Fibroblast of pulmonary artery (primary cell): ENCODE data around the gene ALOX5AP.

ENCODE experiments used
- DNase-seq: peaks from one replicate; pipeline ENCODE4 v3.0.0-alpha.2; 2010; ENCODE audit warnings: low read depth
- H3K4me3 ChIP-seq: replicated peaks from 2 replicates; pipeline ENCODE4 v1.5.1; 2011; ENCODE audit warnings: low read depth, mild to moderate bottlenecking, control low read depth, low read length, moderate library complexity
- TF ChIP-seq, protein P1 (sequence below): IDR thresholded peaks from 2 replicates; pipeline ENCODE4 v1.5.1; 2011; ENCODE audit warnings: mild to moderate bottlenecking, control low read depth, low read length, inconsistent platforms; ENCODE audit errors: missing control alignments

Gene ALOX5AP

DNA sequence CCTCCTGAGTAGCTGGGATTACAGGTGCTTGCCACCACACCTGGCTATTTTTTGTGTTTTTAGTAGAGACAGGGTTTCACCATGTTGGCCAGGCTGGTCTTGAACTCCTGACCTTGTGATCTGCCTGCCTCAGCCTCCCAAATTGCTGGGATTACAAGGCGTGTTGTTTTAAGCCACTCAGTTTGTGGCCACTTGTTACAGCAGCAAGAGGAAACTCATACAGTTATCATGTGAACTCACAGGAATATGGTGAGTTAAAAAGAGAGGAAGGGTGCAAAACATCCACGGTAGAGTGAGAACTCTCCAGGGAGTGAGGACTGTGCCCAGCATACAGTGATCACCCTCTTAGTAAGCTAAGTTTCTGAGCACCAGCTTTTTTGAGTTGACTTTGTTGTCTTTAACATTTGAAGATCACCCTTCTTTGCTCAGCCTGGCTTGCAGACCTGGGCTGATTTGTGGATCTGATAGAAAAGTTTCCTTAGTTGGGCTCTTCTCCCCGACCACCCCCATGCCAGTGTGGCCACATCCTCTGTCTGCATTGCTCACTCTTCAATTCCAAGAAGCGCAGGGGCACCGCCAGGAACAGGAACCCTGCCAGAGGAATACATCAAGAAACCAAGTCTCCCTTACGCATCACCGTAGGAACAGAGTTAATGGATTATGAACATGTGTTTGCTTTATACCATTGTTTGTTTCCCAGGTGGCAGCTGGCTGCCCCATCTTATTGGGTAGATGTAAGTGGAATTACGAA, 16.0 kb downstream of the ALOX5AP start:
- no peak overlapping the region for H3K4me3 ChIP-seq
- DNase-seq, result no peak
- TF ChIP-seq, protein P1, sequence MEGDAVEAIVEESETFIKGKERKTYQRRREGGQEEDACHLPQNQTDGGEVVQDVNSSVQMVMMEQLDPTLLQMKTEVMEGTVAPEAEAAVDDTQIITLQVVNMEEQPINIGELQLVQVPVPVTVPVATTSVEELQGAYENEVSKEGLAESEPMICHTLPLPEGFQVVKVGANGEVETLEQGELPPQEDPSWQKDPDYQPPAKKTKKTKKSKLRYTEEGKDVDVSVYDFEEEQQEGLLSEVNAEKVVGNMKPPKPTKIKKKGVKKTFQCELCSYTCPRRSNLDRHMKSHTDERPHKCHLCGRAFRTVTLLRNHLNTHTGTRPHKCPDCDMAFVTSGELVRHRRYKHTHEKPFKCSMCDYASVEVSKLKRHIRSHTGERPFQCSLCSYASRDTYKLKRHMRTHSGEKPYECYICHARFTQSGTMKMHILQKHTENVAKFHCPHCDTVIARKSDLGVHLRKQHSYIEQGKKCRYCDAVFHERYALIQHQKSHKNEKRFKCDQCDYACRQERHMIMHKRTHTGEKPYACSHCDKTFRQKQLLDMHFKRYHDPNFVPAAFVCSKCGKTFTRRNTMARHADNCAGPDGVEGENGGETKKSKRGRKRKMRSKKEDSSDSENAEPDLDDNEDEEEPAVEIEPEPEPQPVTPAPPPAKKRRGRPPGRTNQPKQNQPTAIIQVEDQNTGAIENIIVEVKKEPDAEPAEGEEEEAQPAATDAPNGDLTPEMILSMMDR, result no peak

- no peak for DNase-seq
- TF ChIP-seq, protein P1, result peak; percentile 6
- H3K4me3 ChIP-seq, result no peak overlapping the region
Observed at GRCh38 chr13:30752201-30752797, 17.0 kb downstream of the ALOX5AP start.

DNA sequence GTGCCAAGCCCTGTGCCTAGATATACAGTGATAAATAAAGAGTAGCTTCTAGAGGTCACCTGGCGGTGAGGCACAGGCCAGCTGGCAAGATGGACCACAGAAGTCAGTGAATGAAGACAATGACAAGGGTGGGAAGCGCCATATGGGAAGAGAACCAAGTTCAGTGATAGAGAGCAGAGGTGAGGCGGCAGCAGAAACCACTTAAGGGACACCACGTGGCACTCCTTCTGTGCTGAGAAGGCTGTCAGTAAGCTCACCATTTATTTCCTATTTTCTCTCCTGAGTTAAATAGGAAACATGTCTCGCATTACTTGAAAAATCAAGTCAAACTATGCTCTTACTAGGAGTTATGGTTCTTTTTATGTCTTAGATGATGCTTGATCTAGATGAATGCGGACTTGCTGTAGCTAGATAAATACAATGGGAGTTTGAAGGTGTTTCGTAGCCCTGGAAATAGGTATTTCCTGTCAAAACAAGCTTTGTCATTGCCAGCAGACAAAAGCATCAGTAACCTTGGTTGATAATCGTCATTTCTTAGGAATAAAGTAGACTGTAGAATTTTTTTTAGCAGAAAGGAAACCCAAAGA, 17.8 kb downstream of the ALOX5AP start:
- TF ChIP-seq, protein P1, result no peak
- no peak for DNase-seq
- H3K4me3 ChIP-seq, result no peak overlapping the region

DNA sequence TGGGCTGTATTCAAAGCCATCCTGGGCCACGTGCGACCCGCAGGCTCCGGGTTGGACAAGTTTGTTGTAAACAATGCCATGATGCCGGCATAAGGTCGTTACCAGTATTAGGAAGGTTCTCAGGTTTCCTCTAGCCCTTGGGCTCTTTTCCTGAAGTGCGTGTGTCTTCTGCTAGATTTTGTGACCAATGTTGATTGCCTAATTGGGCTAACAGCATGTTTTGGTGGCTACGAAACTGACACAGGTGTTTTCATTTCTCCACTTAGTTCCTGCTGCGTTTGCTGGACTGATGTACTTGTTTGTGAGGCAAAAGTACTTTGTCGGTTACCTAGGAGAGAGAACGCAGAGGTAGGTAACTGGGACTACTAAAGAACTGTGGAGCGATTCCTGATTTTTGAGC, 20.3 kb downstream of the ALOX5AP start:
- no peak for DNase-seq
- TF ChIP-seq, protein P1, result no peak
- H3K4me3 ChIP-seq, result no peak overlapping the region

- TF ChIP-seq, protein P1, result no peak
- no peak for DNase-seq
- H3K4me3 ChIP-seq, result no peak overlapping the region
Observed at GRCh38 chr13:30757026-30757742, 21.8 kb downstream of the ALOX5AP start.

DNA sequence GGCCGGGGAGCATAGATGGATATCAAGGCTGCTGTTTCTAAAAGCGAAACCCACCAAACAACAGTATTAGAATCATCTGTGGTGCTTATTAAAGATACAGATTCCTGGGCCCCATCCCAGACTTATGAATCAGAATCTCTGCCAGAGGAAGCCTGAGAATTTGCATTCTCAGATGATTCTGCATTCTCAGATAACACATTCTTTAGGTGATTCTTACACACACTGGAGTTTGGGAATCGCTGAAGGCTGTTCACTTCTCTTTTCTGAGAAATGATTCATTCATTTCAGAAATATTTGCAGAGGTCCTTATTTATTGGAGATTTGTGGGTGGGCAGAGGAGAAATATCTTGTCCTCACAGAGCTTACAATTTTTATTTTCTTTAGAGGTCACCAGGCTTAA, 24.4 kb downstream of the ALOX5AP start:
- TF ChIP-seq, protein P1, result no peak
- no peak overlapping the region for H3K4me3 ChIP-seq
- DNase-seq, result peak; percentile 22
